NCI-H345 (cell line): ENCODE results near the gene CYP26B1.

ENCODE experiments used
- DNase-seq: peaks from one replicate; lab custom pipeline; 2025; lab: John Stamatoyannopoulos, UW

Gene CYP26B1, protein sequence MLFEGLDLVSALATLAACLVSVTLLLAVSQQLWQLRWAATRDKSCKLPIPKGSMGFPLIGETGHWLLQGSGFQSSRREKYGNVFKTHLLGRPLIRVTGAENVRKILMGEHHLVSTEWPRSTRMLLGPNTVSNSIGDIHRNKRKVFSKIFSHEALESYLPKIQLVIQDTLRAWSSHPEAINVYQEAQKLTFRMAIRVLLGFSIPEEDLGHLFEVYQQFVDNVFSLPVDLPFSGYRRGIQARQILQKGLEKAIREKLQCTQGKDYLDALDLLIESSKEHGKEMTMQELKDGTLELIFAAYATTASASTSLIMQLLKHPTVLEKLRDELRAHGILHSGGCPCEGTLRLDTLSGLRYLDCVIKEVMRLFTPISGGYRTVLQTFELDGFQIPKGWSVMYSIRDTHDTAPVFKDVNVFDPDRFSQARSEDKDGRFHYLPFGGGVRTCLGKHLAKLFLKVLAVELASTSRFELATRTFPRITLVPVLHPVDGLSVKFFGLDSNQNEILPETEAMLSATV

GRCh38 chr2:72147303-72147971 is at the start of gene CYP26B1:
Gene CYP26B1 (minus strand): TSS chr2:72147862. CDS start chr2:72147834, 28 bp downstream.
- DNase-seq, result peak; percentile 26

- no peak for DNase-seq
Measured at GRCh38 chr2:72193723-72194122, 46.1 kb upstream of the CYP26B1 start.

- no peak for DNase-seq
Measured at GRCh38 chr2:72191441-72191840, 43.8 kb upstream of the CYP26B1 start.

GRCh38 chr2:72185206-72185605 is 37.5 kb upstream of the CYP26B1 start:
- no peak for DNase-seq

DNA sequence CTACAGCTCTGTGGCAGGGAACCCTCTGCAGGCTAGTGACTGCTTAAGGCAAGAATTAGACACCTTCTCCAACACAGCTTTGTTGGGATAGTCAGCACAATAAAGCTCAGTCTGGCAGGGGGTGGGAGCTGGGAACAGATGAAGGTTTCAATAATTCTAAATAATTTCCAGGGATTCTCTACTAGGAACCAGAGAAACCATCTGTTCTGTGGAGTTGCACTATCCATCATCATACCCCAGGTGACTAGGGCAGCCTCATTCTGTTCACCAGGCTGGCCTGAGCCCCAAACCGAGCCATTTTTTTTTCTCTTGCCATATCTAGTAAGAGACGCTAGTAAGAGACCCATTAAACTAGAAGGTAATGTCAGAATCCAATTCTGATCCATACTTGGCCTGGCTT is 35.8 kb upstream of the CYP26B1 start:
- DNase-seq, result no peak

- DNase-seq, result no peak
Measured at GRCh38 chr2:72183016-72183415, 35.4 kb upstream of the CYP26B1 start.

GRCh38 chr2:72182547-72182946 is 34.9 kb upstream of the CYP26B1 start:
- no peak for DNase-seq

DNA sequence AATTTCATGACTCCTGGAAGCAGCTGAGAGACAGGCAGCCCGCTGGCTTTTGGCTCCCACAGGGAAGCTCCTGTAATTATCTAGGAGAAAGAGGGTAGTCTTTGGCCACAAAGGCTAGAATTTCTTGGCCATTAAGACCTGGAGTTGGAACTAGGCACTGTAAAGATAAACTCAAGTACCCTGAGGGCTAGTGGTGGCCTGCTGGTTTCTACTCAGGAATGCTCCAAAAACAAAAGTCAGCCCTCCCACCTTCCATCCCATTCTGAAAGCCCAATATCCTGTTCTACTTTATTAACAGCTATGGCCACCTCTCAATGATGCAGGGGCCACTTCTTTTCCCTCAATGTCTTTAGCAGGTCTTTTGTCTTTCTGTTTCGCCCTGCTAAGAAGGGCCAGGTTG is 34.0 kb upstream of the CYP26B1 start:
- no peak for DNase-seq

GRCh38 chr2:72180351-72180750 is 32.7 kb upstream of the CYP26B1 start:
- DNase-seq, result no peak

- no peak for DNase-seq
Measured at GRCh38 chr2:72178551-72178950, 30.9 kb upstream of the CYP26B1 start.

DNA sequence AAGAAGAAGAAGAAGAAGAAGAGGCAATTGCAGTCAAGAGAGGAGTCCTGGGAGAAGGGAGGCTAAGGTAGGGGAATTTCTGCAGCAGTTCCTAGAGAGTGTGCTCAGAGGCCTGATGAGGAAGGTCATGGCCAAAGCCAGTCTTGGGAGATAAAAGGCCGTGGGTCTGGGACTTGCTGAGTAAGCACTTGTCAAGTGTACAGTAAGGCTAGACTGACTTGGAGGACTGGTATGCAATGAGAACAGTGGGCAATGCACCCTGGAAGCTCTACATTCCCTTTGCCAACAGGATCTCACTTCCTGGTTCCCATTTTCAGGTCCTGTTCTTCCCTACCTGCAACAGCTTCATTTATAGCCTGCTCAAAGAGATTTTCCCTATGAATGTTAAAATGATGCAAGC is 28.6 kb upstream of the CYP26B1 start:
- no peak for DNase-seq

DNA sequence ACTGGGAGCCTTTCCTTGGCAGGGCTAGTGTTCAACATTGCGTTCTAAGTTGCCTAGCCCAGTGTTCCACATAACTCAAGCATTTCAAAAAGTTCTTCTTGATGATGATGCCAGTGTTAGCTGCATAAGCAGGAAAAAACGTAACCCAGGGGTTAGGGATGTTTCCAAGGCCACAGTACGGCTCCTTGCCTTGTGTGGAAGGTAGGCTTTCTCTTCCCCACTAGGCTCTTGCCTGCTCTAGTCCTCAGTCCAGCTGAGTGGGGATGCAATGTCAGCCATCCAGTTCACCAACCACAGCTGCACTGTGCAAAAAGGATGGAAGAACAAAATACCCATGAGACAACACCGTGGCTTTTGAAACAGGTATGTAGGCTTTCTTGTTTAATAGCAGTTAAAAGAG is 28.0 kb upstream of the CYP26B1 start:
- DNase-seq, result no peak

- DNase-seq, result no peak
Measured at GRCh38 chr2:72173640-72174321, 26.1 kb upstream of the CYP26B1 start.

DNA sequence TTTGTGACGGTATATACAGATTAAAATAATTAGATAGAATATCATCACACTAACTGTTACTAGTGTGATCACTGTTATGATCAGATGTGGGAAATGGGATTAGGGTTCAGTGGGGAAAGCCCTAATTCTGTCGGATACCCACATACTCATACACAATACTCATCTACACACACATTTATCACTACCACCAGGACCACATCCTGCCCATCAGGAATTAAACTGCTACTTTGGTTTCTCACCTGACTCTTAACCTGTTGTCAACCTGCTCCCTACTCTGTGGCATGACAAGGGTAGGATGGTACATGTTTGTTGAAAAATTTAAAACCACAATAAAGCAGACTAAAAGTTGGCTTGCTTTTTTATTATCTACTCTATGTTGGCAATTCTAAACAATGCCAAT is 24.8 kb upstream of the CYP26B1 start:
- no peak for DNase-seq

DNA sequence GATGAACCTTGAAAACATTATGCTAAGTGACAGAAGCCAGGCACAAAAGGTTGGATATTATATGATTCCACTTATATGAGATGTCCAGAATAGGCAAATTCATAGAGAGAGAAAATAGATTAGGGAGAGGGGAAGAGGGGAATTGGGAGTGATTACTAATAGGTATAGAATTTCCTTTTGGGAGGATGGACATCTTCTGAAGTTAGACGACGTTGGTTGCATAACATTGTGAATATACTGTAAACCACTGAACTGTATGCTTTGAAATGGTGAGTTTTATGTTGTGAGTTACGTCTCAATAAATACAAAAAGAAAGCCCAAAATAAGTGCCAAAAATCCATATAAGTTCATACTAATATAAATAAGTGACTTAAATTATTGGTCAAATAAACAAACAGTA is 18.6 kb upstream of the CYP26B1 start:
- DNase-seq, result no peak

GRCh38 chr2:72165792-72166191 is 18.1 kb upstream of the CYP26B1 start:
- no peak for DNase-seq

DNA sequence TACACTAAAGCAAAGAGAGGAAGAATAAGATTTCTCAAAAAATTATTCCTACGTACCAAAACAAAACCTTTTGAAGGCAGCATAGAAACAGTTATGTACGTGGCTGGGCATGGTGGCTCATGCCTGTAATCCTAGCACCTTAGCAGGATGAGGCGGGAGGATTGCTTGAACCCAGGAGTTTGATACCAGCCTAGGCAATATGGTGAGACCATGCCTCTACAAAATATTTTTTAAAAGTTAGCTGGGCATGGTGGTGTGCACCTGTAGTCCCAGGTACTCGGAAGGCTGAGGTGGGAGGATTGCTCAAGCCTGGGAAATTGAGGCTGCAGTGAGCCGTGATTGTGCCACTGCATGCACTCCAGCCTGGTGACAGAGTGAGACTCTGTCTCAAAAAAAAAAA is 14.9 kb upstream of the CYP26B1 start:
- no peak for DNase-seq

DNA sequence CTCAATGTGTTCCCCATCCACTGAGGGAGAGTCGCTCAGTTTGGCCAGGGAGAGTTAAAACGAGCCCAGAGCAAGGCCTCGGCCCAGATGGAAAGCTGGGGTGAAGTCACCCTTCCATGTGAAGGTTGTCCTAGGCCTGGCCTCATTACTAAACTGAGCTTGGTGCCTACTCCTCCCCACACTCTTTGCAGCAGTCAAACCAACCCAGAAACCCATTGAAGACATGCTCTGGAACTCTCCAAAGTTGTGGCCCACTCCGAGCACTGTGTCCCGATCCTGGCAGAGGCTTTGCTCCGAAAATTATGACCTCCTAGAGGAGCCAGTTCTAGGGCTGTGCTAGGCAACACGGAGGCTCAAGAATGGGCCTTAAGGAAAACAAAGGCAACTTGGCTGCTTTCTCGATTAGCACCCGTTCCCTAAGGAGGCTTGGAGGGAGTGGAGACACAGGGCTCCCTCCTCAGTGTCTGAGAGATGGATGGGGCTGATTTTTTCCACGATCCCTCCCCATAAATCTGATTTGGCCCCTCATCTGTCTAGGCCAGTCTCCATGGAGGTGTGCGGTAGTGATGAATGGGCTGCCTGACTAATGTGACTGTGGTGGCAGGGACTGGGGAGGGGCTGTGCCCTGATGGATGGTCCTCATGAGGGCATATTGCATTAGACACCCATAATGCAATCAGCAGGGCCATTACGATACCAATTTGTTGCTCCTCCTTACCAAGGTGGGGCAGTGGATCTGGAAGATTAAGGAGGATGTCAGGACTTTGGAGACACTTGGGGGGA is 11.7 kb upstream of the CYP26B1 start:
- DNase-seq, result no peak

- no peak for DNase-seq
Measured at GRCh38 chr2:72157871-72158771, 10.5 kb upstream of the CYP26B1 start.

- DNase-seq, result no peak
Measured at GRCh38 chr2:72156872-72157271, 9.2 kb upstream of the CYP26B1 start.

DNA sequence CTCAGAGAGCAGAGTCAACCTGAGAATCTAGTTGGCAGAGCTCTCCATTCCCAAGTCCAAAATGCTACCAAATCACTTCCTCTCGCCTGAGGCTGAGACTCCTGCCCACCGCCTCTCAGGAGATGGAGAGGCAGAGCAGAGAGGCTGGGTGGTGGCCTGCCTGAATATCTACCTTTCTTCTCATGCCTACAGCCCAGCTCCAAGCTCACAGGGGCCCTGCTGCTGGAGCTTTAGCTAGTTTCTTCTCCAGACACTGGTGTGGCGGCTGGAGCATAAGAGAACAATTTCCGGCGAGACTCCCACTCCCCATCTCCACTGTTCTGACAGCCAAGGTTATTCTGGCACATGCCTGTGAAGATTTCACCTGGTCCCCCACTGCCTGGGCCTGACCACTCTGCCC is 8.1 kb upstream of the CYP26B1 start:
- no peak for DNase-seq
